HG02840 (cell line): ENCODE measurements around the gene VWA1.
"Not testable (repeated sequence)": the region's sequence is repeated elsewhere in the genome, so short reads cannot be mapped to it uniquely, and the experiment has no call there.

ENCODE experiments used
- ATAC-seq: cut with Tn5 transposase; IDR thresholded peaks from one replicate; pipeline ENCODE4 v1.9.1; 2021; ENCODE audit warnings: mild to moderate bottlenecking, moderate library complexity, moderate number of reproducible peaks; ENCODE audit not compliant: unreplicated experiment, low FRiP score

Gene VWA1

DNA sequence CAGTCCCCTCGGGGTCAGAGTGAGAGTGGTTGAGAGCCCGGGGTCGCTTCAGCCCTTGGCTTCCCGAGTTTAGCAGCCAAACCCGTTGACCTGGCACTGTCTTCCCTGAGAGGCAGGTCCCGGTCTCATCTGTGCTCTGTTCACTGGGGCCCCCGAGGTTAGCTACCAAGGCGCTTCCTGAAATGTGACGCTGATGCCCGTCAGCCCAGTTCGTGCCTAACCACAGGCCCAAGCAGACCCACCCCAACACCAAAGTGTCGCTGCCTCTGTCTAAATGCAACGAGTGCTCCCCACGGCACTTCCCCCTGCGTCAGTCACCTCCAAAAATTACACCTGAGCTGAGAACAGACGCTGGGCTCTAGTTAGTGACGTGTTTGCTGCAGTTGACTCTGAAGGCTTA lies 40.5 kb downstream of the VWA1 start:
- not testable (repeated sequence) for ATAC-seq

DNA sequence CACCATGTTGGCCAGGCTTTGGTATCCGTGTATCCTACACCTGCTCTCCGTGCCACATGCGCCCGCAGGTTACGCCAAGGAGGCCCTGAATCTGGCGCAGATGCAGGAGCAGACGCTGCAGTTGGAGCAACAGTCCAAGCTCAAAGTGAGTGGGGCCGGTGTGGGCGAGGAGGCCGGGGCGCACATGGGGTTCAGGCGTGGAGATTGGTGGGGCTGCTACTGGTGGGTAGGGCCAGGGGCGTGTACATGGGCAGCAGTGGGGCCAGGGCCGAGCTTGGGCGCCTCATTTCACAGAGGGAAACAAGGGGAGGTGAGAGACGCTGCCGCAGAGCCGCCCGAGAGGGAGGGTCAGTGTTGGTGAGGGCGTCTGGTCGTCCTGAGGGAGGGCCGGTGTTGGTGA lies 41.7 kb downstream of the VWA1 start:
- no peak for ATAC-seq

DNA sequence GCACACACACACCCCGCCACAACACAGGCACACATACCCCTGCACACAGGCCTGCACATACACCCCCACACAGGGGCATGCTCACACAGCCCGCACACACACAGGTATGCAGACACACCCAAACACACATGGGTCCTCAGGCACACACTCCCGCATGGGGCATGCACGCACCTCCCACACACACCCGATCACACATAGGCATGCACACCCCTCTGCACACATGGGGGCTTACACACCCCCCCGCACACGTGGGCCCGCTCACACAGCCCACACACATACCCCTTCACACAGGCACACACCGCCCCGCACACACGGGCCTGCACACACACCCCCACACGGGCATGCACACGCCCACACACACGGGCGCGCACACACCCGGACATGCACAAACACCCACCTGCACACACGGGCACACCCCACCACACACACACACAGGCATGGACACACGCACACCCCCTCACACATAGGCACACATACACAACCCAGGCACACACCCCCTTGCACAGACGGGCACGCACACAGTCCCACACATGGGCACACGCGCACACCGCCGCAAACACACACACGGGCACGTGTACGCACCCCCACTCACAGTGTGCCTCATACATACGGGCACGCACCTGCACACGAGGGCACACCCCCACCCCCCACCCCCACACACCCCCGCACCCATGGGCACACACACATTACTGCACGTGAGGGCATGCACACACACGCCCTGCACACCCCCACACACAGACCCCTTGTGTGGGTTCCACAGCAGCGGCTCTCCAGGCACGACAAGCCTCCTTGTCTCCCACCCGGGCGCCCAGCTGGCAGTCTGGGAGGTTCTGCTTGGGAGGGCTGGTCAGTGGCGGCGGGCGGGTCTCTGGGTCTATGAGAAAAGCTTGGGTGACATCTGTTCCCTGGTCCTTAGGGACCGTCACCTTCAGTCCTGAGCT lies 44.3 kb downstream of the VWA1 start:
- no peak for ATAC-seq

DNA sequence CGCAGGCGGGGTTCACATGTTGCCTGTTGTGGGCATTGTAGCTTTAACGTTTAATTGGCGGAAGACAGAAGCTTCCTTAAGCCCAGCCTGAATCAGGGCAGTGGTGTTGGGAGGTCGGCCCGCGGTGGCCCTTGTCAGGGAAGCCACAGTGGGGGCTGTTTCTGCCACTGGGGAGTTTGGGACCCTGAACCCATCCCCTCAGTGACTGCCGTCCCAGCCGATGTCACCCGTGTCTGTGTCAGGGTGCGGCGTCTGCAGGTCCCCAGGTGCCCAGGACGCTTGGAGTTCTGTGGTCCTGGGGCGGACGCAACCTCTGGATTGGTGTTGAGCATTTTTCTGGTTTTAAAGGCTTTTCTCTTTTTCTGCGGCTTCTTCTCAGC lies 45.0 kb downstream of the VWA1 start:
- ATAC-seq: not testable (repeated sequence)

DNA sequence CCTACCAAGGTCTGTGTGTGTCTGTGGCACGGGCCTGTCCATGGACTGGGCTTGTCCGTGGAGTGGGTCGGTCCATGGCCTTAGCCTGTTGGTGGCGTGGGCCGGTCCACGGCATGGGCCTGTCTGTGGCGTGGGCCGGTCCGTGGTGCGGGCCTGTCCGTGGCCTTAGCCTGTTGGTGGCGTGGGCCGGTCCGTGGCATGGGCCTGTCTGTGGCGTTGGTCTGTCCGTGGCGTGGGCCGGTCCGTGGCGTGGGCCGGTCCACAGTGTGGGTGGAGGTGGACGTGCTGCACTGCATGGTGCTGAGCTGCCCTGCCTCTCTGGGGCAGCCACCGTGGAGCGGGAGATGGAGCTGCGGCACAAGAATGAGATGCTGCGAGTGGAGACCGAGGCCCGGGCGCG lies 46.3 kb downstream of the VWA1 start:
- ATAC-seq: not testable (repeated sequence)

DNA sequence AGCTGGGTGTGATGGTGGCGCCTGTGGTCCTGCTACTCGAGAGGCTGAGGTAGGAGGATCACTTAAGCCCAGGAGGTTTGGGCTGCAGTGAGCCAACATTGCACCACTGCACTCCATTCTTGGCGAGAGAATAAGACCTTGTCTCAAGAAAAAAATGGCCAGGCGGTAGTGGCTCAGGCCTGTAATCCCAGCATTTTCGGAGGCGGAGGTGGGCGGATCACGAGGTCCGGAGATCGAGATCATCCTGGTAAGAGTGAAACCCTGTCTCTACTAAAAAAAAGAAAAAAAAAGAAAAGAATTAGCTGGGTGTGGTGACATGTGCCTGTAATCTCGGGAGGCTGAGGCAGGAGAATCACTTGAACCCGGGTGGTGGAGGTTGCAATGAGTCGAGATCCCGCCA lies 47.4 kb downstream of the VWA1 start:
- ATAC-seq: no peak

DNA sequence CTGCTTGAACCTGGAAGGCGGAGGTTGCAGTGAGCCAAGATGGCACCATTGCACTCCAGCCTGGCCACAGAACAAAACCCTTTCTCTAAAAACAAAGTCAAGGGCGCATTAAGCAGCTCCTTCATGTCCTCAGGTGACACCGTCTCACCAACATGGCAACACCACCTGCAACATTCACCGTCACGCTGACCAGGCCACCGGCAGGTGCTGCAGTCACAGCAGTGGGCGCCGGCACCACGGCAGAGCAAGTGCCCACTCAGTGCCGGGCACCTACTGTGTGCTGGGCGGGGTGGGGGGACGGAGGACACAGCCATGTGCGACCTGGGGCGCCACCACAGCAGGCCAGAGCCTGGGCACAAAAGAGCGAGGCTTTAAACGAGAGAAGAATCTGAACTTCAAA lies 48.2 kb downstream of the VWA1 start:
- ATAC-seq: no peak

DNA sequence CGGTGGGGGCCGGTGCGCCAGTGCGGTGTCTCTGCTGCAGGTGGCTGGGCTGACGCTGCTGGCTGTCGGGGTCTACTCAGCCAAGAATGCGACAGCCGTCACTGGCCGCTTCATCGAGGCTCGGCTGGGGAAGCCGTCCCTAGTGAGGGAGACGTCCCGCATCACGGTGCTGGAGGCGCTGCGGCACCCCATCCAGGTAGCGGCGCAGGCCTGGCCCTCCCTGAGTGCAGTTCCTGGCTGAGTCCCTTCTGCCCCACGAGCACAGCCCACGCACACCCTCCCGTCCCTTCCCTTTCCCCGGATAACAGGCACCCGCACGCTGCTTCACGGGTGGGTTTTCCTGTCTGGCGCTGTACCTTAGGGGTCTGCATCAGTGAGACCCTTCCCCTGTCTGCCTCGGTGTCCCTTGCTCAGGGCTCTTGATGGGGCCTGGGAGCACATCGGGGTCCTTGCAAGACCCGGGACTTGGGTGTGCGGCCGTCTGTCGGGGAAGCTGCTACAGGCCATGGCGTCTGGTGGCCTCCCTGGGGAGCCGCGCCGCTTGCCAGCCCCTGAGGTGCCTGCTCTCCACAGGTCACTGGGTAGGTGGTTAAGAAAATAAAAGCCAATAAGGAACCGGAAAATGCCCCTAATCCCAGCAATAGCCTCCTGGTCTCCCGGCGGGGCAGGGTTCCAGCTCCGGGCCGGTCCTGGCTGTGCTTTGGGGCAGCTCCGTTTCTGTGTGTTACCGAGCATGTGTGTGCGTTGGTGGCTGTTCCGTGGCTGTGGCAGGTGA lies 49.7 kb downstream of the VWA1 start:
- not testable (repeated sequence) for ATAC-seq

DNA sequence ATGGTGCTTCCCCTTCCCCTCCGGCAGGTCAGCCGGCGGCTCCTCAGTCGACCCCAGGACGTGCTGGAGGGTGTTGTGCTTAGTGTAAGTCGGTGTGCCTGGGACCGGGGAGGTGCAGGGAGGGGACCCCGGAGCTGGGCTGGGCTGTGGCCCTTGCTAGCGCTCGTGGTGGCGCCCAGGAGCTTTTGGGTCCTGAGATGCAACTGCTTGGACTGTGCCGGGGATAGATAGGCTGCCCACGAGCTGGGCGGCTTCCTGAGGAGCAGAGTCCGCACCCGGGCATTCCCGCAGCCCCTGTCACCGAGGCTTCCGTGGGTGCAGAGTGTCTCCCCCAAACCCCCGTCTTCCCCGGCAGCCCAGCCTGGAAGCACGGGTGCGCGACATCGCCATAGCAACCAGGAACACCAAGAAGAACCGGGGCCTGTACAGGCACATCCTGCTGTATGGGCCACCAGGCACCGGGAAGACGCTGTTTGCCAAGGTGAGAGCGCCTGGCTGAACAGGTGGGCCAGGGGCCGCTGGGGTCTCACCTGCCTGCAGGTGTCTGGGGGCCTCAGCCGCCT lies 50.3 kb downstream of the VWA1 start:
- ATAC-seq: not testable (repeated sequence)

DNA sequence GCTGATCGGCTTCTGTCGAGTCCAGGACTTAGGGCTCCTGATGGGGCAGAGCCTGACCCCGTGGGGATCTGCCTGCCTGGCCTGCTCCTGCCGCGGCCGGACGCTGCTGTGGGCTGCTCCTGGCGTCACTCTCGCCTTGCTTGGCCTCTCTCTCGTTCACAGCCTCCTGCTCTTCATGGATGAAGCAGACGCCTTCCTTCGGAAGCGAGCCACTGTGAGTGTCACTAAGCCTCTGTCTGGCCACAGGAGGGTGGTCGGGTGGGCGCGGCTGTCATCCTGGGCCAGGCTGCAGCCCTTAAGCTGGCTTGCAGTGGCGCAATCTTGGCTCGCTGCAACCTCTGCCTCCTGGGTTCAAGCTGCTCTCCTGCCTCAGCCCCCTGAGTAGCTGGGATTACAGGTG lies 52.2 kb downstream of the VWA1 start:
- ATAC-seq: no peak

DNA sequence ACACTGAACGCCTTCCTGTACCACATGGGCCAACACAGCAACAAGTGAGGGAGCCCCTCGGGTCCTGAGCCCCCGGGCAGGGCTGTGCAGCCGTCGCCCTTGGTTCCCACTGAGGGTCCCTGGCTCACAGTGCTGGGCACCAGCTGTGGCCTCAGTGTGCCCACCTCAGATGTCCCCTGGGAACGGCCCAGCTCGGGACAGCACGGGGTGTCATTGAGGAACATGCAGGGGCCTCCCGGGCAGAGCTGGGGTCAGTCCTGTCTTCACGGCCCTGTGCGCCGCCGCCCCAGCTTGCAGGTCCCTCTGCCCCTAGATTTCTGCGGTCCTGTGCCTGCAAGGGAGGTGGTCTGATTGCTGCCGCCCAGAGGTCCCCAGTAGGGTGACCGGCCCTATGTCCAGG lies 53.7 kb downstream of the VWA1 start:
- ATAC-seq: no peak

DNA sequence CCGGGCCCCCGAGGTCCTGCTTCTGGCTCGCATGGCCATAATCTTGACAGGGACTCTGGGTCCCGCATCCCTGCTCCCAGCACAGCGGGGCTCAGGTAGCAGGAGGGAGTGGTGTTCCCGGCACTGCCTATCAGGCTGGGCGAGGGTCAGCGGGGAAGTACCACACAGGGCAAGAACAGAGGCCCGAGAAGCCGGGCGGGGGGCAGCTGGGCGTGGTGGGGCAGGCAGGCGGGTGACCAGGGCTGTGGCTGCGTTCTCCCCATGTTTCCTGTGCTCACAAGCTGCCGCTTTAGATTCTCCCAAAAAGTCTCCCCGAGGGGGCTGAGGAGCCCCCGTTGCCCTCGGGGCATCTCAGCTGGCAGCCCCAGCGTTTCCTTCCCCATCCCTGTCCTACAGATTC lies 54.4 kb downstream of the VWA1 start:
- no peak for ATAC-seq

DNA sequence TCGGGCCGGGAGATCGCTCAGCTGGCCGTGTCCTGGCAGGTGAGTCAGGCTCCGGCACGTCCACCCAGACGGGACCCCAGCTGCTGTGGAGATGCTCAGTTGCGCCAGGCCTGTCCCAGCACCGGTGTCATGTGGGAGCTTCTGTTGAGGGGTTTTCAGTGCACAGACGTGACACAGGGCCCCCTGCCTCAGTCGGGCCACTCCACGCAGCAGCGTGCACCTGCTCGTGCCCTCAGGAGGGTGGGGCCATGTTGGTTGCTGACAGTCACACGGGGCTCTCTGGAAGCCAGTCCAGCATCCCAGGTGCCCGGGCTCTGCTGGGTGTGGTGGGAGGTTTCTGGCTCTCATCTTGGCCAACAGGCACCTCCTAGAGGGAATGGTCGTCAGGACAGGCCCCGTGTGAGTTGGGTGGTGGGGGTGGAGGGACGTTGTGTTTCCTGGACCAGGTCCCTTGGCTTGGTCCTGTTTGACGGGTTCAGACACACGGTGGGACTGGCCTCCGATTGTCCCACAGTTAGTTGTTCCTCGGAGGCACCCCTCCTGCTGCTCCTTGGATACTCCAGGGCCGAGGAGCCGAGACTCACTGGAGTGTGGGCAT lies 55.2 kb downstream of the VWA1 start:
- ATAC-seq: no peak

DNA sequence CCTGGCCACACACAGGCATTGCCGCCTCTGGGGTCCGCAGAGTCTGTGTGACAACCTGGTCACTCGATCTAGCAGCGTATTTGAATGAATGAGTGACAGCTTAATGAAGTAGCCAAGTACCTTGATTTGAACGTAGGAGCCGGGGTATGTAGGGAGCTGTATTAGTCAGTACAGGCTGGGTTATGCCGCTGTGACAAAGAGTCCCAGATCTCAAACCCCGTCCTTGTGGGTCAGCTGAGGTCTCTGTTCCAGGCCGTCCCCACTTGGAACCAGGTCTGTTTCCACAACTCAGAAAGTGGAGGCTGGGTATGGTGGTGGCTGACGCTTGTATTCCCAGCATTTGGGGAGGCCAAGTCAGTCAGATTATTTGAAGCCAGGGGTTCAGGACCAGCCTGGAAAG lies 56.1 kb downstream of the VWA1 start:
- ATAC-seq: no peak
